T-helper 17 cell (primary cell): ENCODE data around the gene TIE1. TPM values are rescaled to one million over a fixed set of nuclear protein-coding genes. Genes with fewer than 3 reads are reported as not detected.

Source experiments
- ATAC-seq: fragments of 150-1000 bp; cut with Tn5 transposase; 2 replicates; pipeline ENCODE4 v1.10.0; 2021; ENCODE audit warnings: mild to moderate bottlenecking, moderate library complexity
- DNase-seq, 3 donors: peaks; one replicate each; pipeline versions ENCODE4 v3.0.0 to v3.0.0-alpha.2; 2020 to 2021
- H3K9me3 ChIP-seq: one replicate; pipeline ENCODE4 v1.7.0; 2013; ENCODE audit warnings: low read length, mild to moderate bottlenecking; ENCODE audit not compliant: control insufficient read depth, poor library complexity, severe bottlenecking
- H3K27ac Mint-ChIP-seq: one replicate; pipeline ENCODE4 v1.8.0; 2022; ENCODE audit warnings: mild to moderate bottlenecking, moderate library complexity, mixed read lengths
- H3K27me3 Mint-ChIP-seq: one replicate; pipeline ENCODE4 v1.8.0; 2022; ENCODE audit warnings: mixed read lengths
- H3K36me3 Mint-ChIP-seq: one replicate; pipeline ENCODE4 v1.8.0; 2022; ENCODE audit warnings: low read depth, mixed read lengths
- H3K4me1 Mint-ChIP-seq: one replicate; pipeline ENCODE4 v1.8.0; 2022; ENCODE audit warnings: mild to moderate bottlenecking, mixed read lengths
- H3K4me3 Mint-ChIP-seq: one replicate; pipeline ENCODE4 v1.8.0; 2022; ENCODE audit warnings: mild to moderate bottlenecking, moderate library complexity, mixed read lengths
- total RNA-seq, 4 donors: library from RNA in 2 of 4; stranded (reverse) in 2 of 4; gene quantifications; one replicate each; pipeline ENCODE4 v1.2.3 and lab custom pipeline; 2022 to 2026

Gene TIE1
- total RNA-seq, 2 donors from 2014 or later: not detected

GRCh38 chr1:43269627-43270375 lies 31.0 kb upstream of the TIE1 start, which contains the start of gene TMEM125:
Gene TMEM125 (plus strand): TSS chr1:43269983. CDS start chr1:43272723, 2,740 bp downstream.
- peaks cover 11% of the 10 kb centered on the region for H3K4me1 Mint-ChIP-seq
- H3K27ac Mint-ChIP-seq: peak within 1 kb of the TSS; percentile 43
- peak within 1 kb of the TSS; percentile 71 for H3K4me3 Mint-ChIP-seq
- H3K9me3 ChIP-seq: no peaks in the 10 kb centered on the region
- no peak for DNase-seq
- ATAC-seq: no peak
- H3K27me3 Mint-ChIP-seq: peaks cover 45% of the 10 kb centered on the region
- H3K36me3 Mint-ChIP-seq: peaks cover 3% of the 10 kb centered on the region

GRCh38 chr1:43270421-43271095 lies 30.2 kb upstream of the TIE1 start:
- no peaks in the 10 kb centered on the region for H3K9me3 ChIP-seq
- Mint-ChIP-seq H3K36me3 (peaks cover 3% of the 10 kb centered on the region), H3K27ac (peak overlapping the region; percentile 27), H3K4me3 (peak overlapping the region; percentile 71), H3K4me1 (peaks cover 11% of the 10 kb centered on the region), H3K27me3 (peaks cover 42% of the 10 kb centered on the region)
- no peak for DNase-seq
- ATAC-seq: no peak

- peak overlapping the region; percentile 27 for H3K27ac Mint-ChIP-seq
- ATAC-seq: no peak
- no peak for DNase-seq
- H3K9me3 ChIP-seq: no peaks in the 10 kb centered on the region
- H3K36me3 Mint-ChIP-seq: peaks cover 3% of the 10 kb centered on the region
- peak overlapping the region; percentile 71 for H3K4me3 Mint-ChIP-seq
- peaks cover 35% of the 10 kb centered on the region for H3K27me3 Mint-ChIP-seq
- H3K4me1 Mint-ChIP-seq: peaks cover 11% of the 10 kb centered on the region
Measured at GRCh38 chr1:43271186-43272118, 29.3 kb upstream of the TIE1 start.

- H3K4me3 Mint-ChIP-seq: no peak overlapping the region
- H3K36me3 Mint-ChIP-seq: peaks cover 2% of the 10 kb centered on the region
- peaks cover 11% of the 10 kb centered on the region for H3K4me1 Mint-ChIP-seq
- H3K27ac Mint-ChIP-seq: no peak overlapping the region
- ATAC-seq: no peak
- H3K27me3 Mint-ChIP-seq: peaks cover 35% of the 10 kb centered on the region
- no peak for DNase-seq
- no peaks in the 10 kb centered on the region for H3K9me3 ChIP-seq
Measured at GRCh38 chr1:43272161-43272560, 28.6 kb upstream of the TIE1 start.

DNA sequence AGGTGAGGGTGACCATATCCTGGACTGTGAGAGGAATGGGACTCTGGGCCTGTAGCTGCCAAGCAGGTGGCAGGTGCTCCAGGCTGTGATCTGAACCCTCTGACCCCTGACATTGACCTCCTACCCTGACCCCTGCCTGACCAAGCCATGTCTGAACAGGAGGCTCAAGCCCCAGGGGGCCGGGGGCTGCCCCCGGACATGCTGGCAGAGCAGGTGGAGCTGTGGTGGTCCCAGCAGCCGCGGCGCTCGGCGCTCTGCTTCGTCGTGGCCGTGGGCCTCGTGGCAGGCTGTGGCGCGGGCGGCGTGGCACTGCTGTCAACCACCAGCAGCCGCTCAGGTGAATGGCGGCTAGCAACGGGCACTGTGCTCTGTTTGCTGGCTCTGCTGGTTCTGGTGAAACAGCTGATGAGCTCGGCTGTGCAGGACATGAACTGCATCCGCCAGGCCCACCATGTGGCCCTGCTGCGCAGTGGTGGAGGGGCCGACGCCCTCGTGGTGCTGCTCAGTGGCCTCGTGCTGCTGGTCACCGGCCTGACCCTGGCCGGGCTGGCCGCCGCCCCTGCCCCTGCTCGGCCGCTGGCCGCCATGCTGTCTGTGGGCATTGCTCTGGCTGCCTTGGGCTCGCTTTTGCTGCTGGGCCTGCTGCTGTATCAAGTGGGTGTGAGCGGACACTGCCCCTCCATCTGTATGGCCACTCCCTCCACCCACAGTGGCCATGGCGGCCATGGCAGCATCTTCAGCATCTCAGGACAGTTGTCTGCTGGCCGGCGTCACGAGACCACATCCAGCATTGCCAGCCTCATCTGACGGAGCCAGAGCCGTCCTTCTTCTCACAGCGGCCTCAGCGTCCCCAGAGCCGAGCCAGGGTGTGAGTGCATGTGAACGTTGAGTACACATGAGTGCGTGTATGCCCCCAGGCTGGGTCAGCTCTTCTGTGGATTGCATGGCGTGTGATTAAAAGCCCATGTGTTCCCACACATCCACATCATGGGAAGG lies 27.9 kb upstream of the TIE1 start:
- no peak for DNase-seq
- H3K36me3 Mint-ChIP-seq: peaks cover 2% of the 10 kb centered on the region

DNA sequence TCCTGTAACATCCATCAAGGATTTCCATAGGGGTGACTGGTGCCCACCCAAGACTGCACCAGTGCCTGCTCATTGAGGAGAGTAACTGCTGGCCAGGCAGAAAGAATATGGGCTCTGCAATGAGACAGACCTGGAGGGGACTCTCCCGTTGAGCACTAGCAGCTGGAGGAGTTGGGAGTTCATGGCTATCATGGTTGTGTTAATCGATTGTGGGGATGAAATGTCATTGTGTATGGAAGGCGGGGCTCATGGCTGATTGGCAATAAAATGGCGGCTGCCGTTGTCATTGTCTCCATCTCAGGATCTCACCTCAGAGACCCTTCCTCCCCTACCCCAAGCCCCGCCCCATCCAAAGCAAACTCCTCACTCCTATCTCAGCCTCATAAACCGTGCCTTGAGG lies 27.1 kb upstream of the TIE1 start:
- peaks cover 42% of the 10 kb centered on the region for H3K27me3 Mint-ChIP-seq
- H3K4me1 Mint-ChIP-seq: peaks cover 11% of the 10 kb centered on the region
- peaks cover 2% of the 10 kb centered on the region for H3K36me3 Mint-ChIP-seq
- no peaks in the 10 kb centered on the region for H3K9me3 ChIP-seq
- ATAC-seq: no peak
- DNase-seq: no peak
- no peak overlapping the region for H3K4me3 Mint-ChIP-seq
- no peak overlapping the region for H3K27ac Mint-ChIP-seq

More for the DNA sequence above, 27.9 kb upstream of the TIE1 start:
- H3K9me3 ChIP-seq: no peaks in the 10 kb centered on the region
- H3K4me1 Mint-ChIP-seq: peaks cover 11% of the 10 kb centered on the region
- peaks cover 42% of the 10 kb centered on the region for H3K27me3 Mint-ChIP-seq
- no peak overlapping the region for H3K27ac Mint-ChIP-seq
- ATAC-seq: no peak
- no peak overlapping the region for H3K4me3 Mint-ChIP-seq

- peak overlapping the region; percentile 32 for H3K27ac Mint-ChIP-seq
- DNase-seq (no peak), ATAC-seq (peak; percentile 68)
- peaks cover 2% of the 10 kb centered on the region for H3K36me3 Mint-ChIP-seq
- H3K27me3 Mint-ChIP-seq: peaks cover 41% of the 10 kb centered on the region
- no peaks in the 10 kb centered on the region for H3K9me3 ChIP-seq
- H3K4me1 Mint-ChIP-seq: peaks cover 11% of the 10 kb centered on the region
- no peak overlapping the region for H3K4me3 Mint-ChIP-seq
Measured at GRCh38 chr1:43274125-43274803, 26.5 kb upstream of the TIE1 start.

DNA sequence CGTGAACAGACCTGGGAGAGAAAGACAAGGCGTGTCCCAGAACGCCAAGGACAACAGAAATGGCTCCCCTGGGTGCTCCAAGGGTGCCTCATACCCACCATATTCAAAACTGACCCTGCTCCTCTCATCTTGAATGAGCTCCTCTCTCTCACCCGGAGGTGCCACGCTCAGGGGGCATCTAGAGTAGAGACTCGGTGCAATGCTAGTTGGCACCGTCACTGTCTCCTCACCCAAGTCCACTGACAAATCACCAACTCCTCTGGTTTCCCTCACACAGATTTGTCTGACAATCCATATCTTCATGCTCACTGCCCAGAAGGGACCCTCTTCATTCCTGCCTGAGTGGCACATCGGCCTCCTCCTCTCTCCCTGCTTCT lies 26.0 kb upstream of the TIE1 start:
- no peak for DNase-seq
- Mint-ChIP-seq H3K36me3 (peaks cover 2% of the 10 kb centered on the region), H3K27ac (peak overlapping the region; percentile 32), H3K27me3 (peaks cover 38% of the 10 kb centered on the region), H3K4me1 (peaks cover 11% of the 10 kb centered on the region), H3K4me3 (no peak overlapping the region)
- no peak for ATAC-seq
- no peaks in the 10 kb centered on the region for H3K9me3 ChIP-seq

- H3K9me3 ChIP-seq: no peaks in the 10 kb centered on the region
- Mint-ChIP-seq H3K27ac (no peak overlapping the region), H3K4me3 (no peak overlapping the region), H3K36me3 (peaks cover 3% of the 10 kb centered on the region), H3K27me3 (peaks cover 39% of the 10 kb centered on the region), H3K4me1 (peaks cover 7% of the 10 kb centered on the region)
- no peak for ATAC-seq
- no peak for DNase-seq
Measured at GRCh38 chr1:43275826-43276620, 24.8 kb upstream of the TIE1 start.

DNA sequence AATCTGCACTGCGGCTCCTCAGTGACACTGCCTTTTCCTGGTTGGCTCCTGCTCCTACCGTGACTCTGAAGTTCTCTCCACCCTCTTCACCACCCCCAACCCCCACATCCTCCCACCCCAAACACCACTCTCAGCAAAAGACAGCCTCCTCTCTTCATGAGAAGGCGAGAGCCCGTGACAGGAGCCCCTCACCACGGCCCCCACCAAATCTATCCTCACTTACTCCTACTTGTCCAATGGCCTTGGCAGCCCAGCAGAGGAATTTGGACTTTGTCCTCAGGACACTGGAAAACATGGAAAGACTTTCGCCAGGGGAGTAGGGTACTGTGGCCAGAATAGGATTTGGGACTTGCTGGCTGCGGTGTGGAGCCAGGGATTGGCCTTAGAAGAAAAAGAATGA lies 24.1 kb upstream of the TIE1 start:
- Mint-ChIP-seq H3K36me3 (peaks cover 3% of the 10 kb centered on the region), H3K27ac (no peak overlapping the region), H3K4me3 (no peak overlapping the region), H3K4me1 (peaks cover 6% of the 10 kb centered on the region), H3K27me3 (peaks cover 33% of the 10 kb centered on the region)
- no peak for ATAC-seq
- no peaks in the 10 kb centered on the region for H3K9me3 ChIP-seq
- no peak for DNase-seq

GRCh38 chr1:43277116-43277876 lies 23.5 kb upstream of the TIE1 start:
- Mint-ChIP-seq H3K4me3 (no peak overlapping the region), H3K27ac (no peak overlapping the region), H3K4me1 (peaks cover 6% of the 10 kb centered on the region), H3K27me3 (peaks cover 28% of the 10 kb centered on the region), H3K36me3 (peaks cover 3% of the 10 kb centered on the region)
- DNase-seq (no peak), ATAC-seq (no peak)
- no peaks in the 10 kb centered on the region for H3K9me3 ChIP-seq
